PC-9 (cell line): ENCODE data around the gene PRRX2.

ENCODE experiments used
- EZH2 ChIP-seq: fragments of 200-600 bp; sonication (generic); IDR thresholded peaks from 2 replicates; pipeline ENCODE4 v1.8.0; 2017; ENCODE audit warnings: antibody characterized with exemption, low read depth
- TF ChIP-seq, protein P1 (sequence below): fragments of 200-600 bp; sonication (generic); conservative IDR thresholded peaks from 2 replicates; pipeline ENCODE4 v1.6.1; 2017; ENCODE audit warnings: mixed run types, antibody characterized with exemption, mild to moderate bottlenecking, moderate library complexity

DNA sequence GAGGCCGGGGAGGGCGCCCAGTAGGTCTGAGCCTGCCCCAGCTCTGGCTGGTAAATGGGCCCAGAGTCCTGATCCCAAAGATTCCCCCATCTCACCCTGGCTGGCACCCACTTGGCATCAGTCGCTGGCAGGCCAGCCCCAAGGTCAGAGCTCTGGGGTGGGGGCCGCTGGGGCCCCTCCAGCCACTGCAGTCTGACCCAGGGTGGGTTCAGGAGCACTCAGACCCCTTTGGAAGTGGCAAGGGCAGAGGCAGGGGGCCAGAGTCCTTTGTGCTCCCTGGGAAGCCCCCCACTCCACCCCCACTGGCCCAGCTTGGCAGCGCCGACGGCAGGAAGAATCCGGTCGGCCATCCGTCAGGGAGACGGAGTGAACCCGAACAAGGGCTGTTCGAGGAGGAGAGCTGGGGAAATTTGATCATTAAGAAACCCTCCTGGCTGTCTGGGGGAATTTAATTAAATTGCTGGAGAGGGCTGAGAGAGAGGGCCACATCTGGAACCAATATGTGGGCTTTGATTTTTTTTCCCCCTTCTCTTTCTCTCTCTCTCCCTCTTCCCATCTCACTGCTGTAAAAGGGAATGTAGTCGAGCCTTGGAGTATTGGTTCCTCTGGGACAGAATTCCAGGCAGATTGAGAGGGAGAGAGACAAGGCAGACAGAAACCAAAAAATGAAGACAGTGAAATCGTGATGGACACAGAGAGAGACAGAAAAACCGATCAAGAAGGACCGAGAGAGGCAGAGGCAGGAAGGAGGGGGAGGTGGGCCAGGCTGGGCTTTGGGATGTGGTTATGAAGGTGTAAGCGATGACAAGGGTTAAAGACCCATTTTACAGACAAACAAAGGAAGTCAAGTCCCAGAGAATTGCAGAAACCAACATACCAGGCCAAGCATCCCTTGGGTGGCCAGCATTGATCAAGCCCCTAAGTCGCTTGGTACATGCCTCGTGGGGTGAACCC is 15.4 kb upstream of the PRRX2 start:
- TF ChIP-seq, protein P1, sequence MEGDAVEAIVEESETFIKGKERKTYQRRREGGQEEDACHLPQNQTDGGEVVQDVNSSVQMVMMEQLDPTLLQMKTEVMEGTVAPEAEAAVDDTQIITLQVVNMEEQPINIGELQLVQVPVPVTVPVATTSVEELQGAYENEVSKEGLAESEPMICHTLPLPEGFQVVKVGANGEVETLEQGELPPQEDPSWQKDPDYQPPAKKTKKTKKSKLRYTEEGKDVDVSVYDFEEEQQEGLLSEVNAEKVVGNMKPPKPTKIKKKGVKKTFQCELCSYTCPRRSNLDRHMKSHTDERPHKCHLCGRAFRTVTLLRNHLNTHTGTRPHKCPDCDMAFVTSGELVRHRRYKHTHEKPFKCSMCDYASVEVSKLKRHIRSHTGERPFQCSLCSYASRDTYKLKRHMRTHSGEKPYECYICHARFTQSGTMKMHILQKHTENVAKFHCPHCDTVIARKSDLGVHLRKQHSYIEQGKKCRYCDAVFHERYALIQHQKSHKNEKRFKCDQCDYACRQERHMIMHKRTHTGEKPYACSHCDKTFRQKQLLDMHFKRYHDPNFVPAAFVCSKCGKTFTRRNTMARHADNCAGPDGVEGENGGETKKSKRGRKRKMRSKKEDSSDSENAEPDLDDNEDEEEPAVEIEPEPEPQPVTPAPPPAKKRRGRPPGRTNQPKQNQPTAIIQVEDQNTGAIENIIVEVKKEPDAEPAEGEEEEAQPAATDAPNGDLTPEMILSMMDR, result no peak
- TF ChIP-seq EZH2, result no peak
